G401.6 (cell line): ENCODE data around the gene G6PC3.
A peak's percentile ranks its signal among the peaks of the same experiment; 100 is the strongest.
"Not testable (repeated sequence)": the region's sequence is repeated elsewhere in the genome, so short reads cannot be mapped to it uniquely, and the experiment has no call there.

Experiments
- FAIRE-seq: peaks from 2 replicates; lab custom pipeline; 2012; peaks lifted over from hg19 to GRCh38; lab: Jason Lieb, UNC

Gene G6PC3

GRCh38 chr17:44084131-44084538, 13.6 kb downstream of the G6PC3 start:
- no peak for FAIRE-seq

- FAIRE-seq: no peak
Observed at GRCh38 chr17:44084921-44085320, 14.4 kb downstream of the G6PC3 start.

- no peak for FAIRE-seq
Observed at GRCh38 chr17:44085908-44086307, 15.4 kb downstream of the G6PC3 start.

GRCh38 chr17:44086364-44087311, 16.1 kb downstream of the G6PC3 start:
- no peak for FAIRE-seq

- FAIRE-seq: no peak
Observed at GRCh38 chr17:44087319-44087718, 16.8 kb downstream of the G6PC3 start.

GRCh38 chr17:44088254-44088653, 17.7 kb downstream of the G6PC3 start:
- FAIRE-seq: no peak

- FAIRE-seq: no peak
Observed at GRCh38 chr17:44091200-44091997, 20.9 kb downstream of the G6PC3 start.

GRCh38 chr17:44092051-44092450, 21.5 kb downstream of the G6PC3 start:
- FAIRE-seq: no peak

GRCh38 chr17:44093231-44093900, 22.8 kb downstream of the G6PC3 start:
- no peak for FAIRE-seq

GRCh38 chr17:44094701-44095387, 24.3 kb downstream of the G6PC3 start:
- FAIRE-seq: no peak

- FAIRE-seq: no peak
Observed at GRCh38 chr17:44095388-44095646, 24.8 kb downstream of the G6PC3 start.

GRCh38 chr17:44095647-44096496, 25.3 kb downstream of the G6PC3 start:
- peak; percentile 92 for FAIRE-seq

GRCh38 chr17:44097110-44097958, 26.8 kb downstream of the G6PC3 start:
- FAIRE-seq: no peak

- FAIRE-seq: not testable (repeated sequence)
Observed at GRCh38 chr17:44101858-44102257, 31.3 kb downstream of the G6PC3 start.

- no peak for FAIRE-seq
Observed at GRCh38 chr17:44102849-44103622, 32.5 kb downstream of the G6PC3 start.

- FAIRE-seq: no peak
Observed at GRCh38 chr17:44105483-44105882, 34.9 kb downstream of the G6PC3 start.

- FAIRE-seq: no peak
Observed at GRCh38 chr17:44105941-44106340, 35.4 kb downstream of the G6PC3 start.

- no peak for FAIRE-seq
Observed at GRCh38 chr17:44106801-44107200, 36.3 kb downstream of the G6PC3 start.

GRCh38 chr17:44108440-44109311, 38.1 kb downstream of the G6PC3 start:
- peak; percentile 77 for FAIRE-seq
